Chondrocyte (in vitro differentiated cells): ENCODE measurements around the gene ACAD9. TPM values are rescaled to one million over a fixed set of nuclear protein-coding genes. Genes with fewer than 3 reads are reported as not detected.
"Not testable (repeated sequence)": the region's sequence is repeated elsewhere in the genome, so short reads cannot be mapped to it uniquely, and the experiment has no call there.

Experiments used
- DNase-seq: peaks from one replicate; pipeline ENCODE4 v3.0.0; 2021; ENCODE audit warnings: mixed read lengths, low spot score
- H3K27ac Mint-ChIP-seq: one replicate; pipeline ENCODE4 v1.8.0; 2021; ENCODE audit warnings: mild to moderate bottlenecking, moderate library complexity, mixed read lengths; ENCODE audit not compliant: unreplicated experiment
- H3K27me3 Mint-ChIP-seq: 2 replicates; pipeline ENCODE4 v1.8.0; 2021; ENCODE audit warnings: low read depth, mixed read lengths
- H3K36me3 Mint-ChIP-seq: 2 replicates; pipeline ENCODE4 v1.8.0; 2021; ENCODE audit warnings: low read depth, mixed read lengths
- H3K4me1 Mint-ChIP-seq: 2 replicates; pipeline ENCODE4 v1.8.0; 2021; ENCODE audit warnings: low read depth, mild to moderate bottlenecking, mixed read lengths
- H3K4me3 Mint-ChIP-seq: one replicate; pipeline ENCODE4 v1.8.0; 2021; ENCODE audit warnings: mild to moderate bottlenecking, moderate library complexity, mixed read lengths; ENCODE audit not compliant: unreplicated experiment
- H3K9me3 Mint-ChIP-seq: 2 replicates; pipeline ENCODE4 v1.8.0; 2021; ENCODE audit warnings: low read depth, mixed read lengths
- CTCF ChIP-seq: fragments of 200-600 bp; sonication (generic); IDR thresholded peaks from 2 replicates; pipeline ENCODE4 v1.5.0; 2021; ENCODE audit warnings: antibody characterized with exemption, mild to moderate bottlenecking, moderate library complexity
- total RNA-seq: library from RNA; stranded (reverse); gene quantifications from 3 replicates; pipeline ENCODE4 v1.2.1, GENCODE V29; 2021

Gene ACAD9
- total RNA-seq, 1 donor from 2014 or later = 33.9 TPM

DNA sequence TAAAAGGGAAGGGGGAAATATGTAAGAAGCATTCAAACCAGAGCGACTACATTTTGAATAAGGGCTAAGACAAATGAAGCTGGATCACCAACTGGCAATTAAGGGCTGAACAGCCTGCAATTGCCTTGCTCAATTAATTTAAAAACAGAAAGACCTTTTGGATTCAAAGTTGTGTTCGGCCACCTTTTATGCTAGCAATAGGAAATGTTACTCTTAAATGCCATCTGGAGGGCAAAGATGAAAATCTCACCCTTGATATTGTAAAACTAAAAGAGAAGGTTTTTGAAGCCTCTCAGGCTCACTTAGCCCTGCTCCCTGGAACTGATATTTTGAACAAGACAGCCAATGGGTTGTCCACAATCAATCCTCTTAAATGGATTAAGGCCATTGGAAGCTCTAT is 44.2 kb downstream of the ACAD9 start:
- DNase-seq = no peak
- H3K27ac Mint-ChIP-seq = no peak overlapping the region
- H3K27me3 Mint-ChIP-seq = no peaks in the 10 kb centered on the region
- peaks cover 25% of the 10 kb centered on the region for H3K36me3 Mint-ChIP-seq
- H3K9me3 Mint-ChIP-seq = peaks cover 78% of the 10 kb centered on the region
- no peak overlapping the region for H3K4me3 Mint-ChIP-seq
- H3K4me1 Mint-ChIP-seq = no peaks in the 10 kb centered on the region
- peak; percentile 11 for TF ChIP-seq CTCF

DNA sequence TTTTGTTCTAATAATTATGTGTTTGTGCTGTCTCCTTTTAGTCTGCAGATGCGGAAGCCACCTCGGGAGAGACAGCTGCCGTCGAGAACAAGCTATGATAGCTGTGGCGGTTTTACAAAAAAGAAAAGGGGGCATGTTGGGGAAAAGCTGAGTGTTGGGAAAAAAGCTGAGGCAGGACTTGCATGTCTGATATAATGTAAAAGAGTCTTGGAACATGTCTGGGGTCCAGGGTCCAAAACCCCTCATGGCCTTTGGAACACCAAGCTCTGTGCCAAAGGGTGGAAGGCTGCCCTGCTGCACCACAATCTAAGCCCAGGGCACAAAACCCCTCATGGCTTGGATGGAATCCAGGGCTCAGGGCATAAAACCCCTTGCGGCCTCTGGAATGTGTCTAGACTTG is 44.6 kb downstream of the ACAD9 start:
- H3K36me3 Mint-ChIP-seq = peaks cover 23% of the 10 kb centered on the region
- H3K9me3 Mint-ChIP-seq = peaks cover 79% of the 10 kb centered on the region
- H3K27me3 Mint-ChIP-seq, H3K4me1 Mint-ChIP-seq, H3K27ac Mint-ChIP-seq, DNase-seq, H3K4me3 Mint-ChIP-seq: not testable (repeated sequence)

DNA sequence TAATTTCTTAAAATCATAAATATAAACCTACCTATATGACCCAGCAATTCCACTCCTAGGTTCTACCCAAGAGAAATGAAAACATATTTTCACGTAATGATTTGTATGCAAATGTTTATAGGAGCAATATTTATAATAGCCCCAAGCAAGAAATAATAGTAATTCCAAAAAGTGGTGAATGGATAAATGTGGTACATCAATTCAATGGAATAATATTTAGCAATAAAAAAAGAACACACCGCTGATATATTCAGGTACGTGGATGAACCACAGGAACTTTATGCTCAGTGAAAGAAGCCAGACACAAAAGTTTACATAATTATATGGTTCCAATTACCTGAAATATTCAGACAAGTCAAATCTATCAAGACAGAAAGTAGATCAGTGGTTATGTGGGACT is 49.9 kb downstream of the ACAD9 start:
- Mint-ChIP-seq H3K4me1 (no peaks in the 10 kb centered on the region), H3K4me3 (no peak overlapping the region), H3K9me3 (peaks cover 39% of the 10 kb centered on the region), H3K27ac (no peak overlapping the region), H3K36me3 (peaks cover 10% of the 10 kb centered on the region), H3K27me3 (peaks cover 19% of the 10 kb centered on the region)
- no peak for TF ChIP-seq CTCF
- no peak for DNase-seq

DNA sequence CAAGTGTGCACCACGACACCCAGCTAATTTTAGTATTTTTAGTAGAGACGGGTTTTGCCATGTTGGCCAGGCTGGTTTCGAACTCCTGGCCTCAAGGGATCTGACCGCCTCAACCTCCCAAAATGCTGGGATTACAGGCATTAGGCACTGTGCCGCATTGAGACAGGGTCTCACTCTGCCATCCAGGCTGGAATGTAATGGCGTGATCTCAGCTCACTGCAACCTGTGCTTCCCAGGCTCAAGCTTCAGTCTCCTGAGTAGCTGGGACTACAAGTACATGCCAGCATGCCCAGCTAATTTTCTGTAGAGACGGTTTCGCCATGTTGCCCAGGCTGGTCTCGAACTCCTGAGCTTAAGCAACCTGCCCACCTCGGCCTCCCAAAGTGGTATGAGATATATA is 51.6 kb downstream of the ACAD9 start:
- Mint-ChIP-seq H3K36me3 (peaks cover 4% of the 10 kb centered on the region), H3K4me1 (no peaks in the 10 kb centered on the region), H3K27ac (no peak overlapping the region), H3K4me3 (no peak overlapping the region), H3K9me3 (peaks cover 24% of the 10 kb centered on the region), H3K27me3 (peaks cover 24% of the 10 kb centered on the region)
- no peak for TF ChIP-seq CTCF
- DNase-seq = no peak

DNA sequence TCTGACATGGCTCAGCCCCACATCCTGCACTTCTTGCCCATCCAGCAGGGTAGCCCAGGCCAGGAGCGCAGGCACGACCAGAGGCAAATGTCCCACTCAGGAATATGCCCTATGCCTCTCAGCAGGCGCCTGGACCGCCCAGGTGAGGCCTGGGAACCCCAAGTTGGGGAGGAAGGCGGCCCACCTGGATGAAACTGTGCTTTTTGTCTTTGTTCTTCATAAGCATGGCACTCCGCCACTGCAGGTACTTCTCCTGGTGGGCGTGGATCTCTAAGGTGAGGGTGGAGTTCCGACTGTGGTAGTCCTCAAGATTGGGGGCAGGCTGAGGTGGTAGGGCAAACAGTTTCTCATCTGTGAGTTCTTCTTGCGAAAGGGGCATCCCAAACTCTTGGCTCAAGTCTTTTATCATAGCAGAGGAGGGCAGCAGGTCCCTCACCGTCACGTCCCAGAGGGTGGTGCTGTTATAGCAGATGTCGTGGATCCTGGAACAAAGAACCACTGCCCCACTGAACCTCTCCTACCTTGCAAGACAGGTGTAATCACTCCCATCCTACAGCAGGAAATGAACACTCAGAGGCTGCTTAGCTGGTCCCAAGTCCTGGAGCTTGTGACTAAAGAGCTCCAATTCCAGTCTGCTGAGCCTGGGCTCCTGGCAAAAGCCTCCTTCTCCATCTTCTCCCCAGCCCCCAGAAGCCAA is 53.2 kb downstream of the ACAD9 start:
- H3K27ac Mint-ChIP-seq = no peak overlapping the region
- no peak for DNase-seq
- H3K4me3 Mint-ChIP-seq = no peak overlapping the region
- H3K4me1 Mint-ChIP-seq = no peaks in the 10 kb centered on the region
- H3K27me3 Mint-ChIP-seq = peaks cover 27% of the 10 kb centered on the region
- H3K9me3 Mint-ChIP-seq = peaks cover 14% of the 10 kb centered on the region
- TF ChIP-seq CTCF = no peak
- H3K36me3 Mint-ChIP-seq = no peaks in the 10 kb centered on the region
